SK-N-SH treated with all-trans-retinoic acid at 6 μM for 48 hours (cell line): ENCODE data around the gene BTNL9.

Experiments
- ATAC-seq: fragments of 200-7000 bp; cut with Tn5 transposase; 3 replicates; pipeline ENCODE4 v1.9.1; 2020; ENCODE audit warnings: mild to moderate bottlenecking, moderate library complexity
- ARNTL ChIP-seq: fragments of 450-650 bp; formaldehyde crosslinking; IDR thresholded peaks from 2 replicates; pipeline ENCODE4 v1.5.0; 2020; ENCODE audit warnings: low read depth, mild to moderate bottlenecking, moderate library complexity, borderline replicate concordance
- CSDC2 ChIP-seq: fragments of 250-450 bp; sonication (Bioruptor Pico); IDR thresholded peaks from 2 replicates; pipeline ENCODE4 v1.5.0; 2020; ENCODE audit warnings: mild to moderate bottlenecking, moderate library complexity
- ESRRG ChIP-seq: fragments of 250-450 bp; sonication (Bioruptor Pico); IDR thresholded peaks from 2 replicates; pipeline ENCODE4 v1.6.1; 2021; ENCODE audit warnings: mild to moderate bottlenecking
- GLIS3 ChIP-seq: fragments of 250-450 bp; sonication (Bioruptor Pico); IDR thresholded peaks from 2 replicates; pipeline ENCODE4 v1.5.0; 2020; ENCODE audit warnings: mild to moderate bottlenecking, moderate library complexity
- ISL1 ChIP-seq: fragments of 250-450 bp; sonication (Bioruptor Pico); IDR thresholded peaks from 2 replicates; pipeline ENCODE4 v2.1.2; 2022; ENCODE audit warnings: mild to moderate bottlenecking, moderate library complexity
- OSR1 ChIP-seq: fragments of 250-450 bp; sonication (Bioruptor Pico); IDR thresholded peaks from 2 replicates; pipeline ENCODE4 v1.8.0; 2022; ENCODE audit warnings: moderate library complexity, mild to moderate bottlenecking, inconsistent platforms
- PATZ1 ChIP-seq: fragments of 250-450 bp; sonication (Bioruptor Pico); IDR thresholded peaks from 2 replicates; pipeline ENCODE4 v1.8.0; 2020; ENCODE audit warnings: mild to moderate bottlenecking, moderate library complexity, borderline replicate concordance
- PPARA ChIP-seq: fragments of 250-450 bp; sonication (Bioruptor Pico); IDR thresholded peaks from 2 replicates; pipeline ENCODE4 v1.5.0; 2020; ENCODE audit warnings: mild to moderate bottlenecking, borderline replicate concordance
- RARB ChIP-seq: fragments of 250-450 bp; sonication (Bioruptor Pico); IDR thresholded peaks from 2 replicates; pipeline ENCODE4 v1.8.0; 2021; ENCODE audit warnings: mild to moderate bottlenecking, moderate library complexity
- SNAI2 ChIP-seq: fragments of 250-450 bp; sonication (Bioruptor Pico); IDR thresholded peaks from 2 replicates; pipeline ENCODE4 v1.5.0; 2020; ENCODE audit warnings: mild to moderate bottlenecking, moderate library complexity
- TCF4 ChIP-seq: fragments of 250-450 bp; sonication (Bioruptor Pico); IDR thresholded peaks from 2 replicates; pipeline ENCODE4 v1.8.0; 2021; ENCODE audit warnings: mild to moderate bottlenecking, moderate library complexity, borderline replicate concordance
- ZFP3 ChIP-seq: fragments of 250-450 bp; sonication (Bioruptor Pico); IDR thresholded peaks from 2 replicates; pipeline ENCODE4 v1.5.0; 2020; ENCODE audit warnings: mild to moderate bottlenecking, moderate library complexity
- ZFP30 ChIP-seq: fragments of 450-650 bp; formaldehyde crosslinking; IDR thresholded peaks from 2 replicates; pipeline ENCODE4 v1.5.0; 2022; ENCODE audit warnings: mild to moderate bottlenecking, moderate library complexity
- ZNF565 ChIP-seq: fragments of 450-650 bp; formaldehyde crosslinking; conservative IDR thresholded peaks from 2 replicates; pipeline ENCODE4 v1.5.0; 2020; ENCODE audit warnings: low read depth, mild to moderate bottlenecking, moderate library complexity
- ZNF70 ChIP-seq: fragments of 450-650 bp; formaldehyde crosslinking; IDR thresholded peaks from 2 replicates; pipeline ENCODE4 v1.5.0; 2020; ENCODE audit warnings: mild to moderate bottlenecking, moderate library complexity
- ZNF8 ChIP-seq: fragments of 450-650 bp; formaldehyde crosslinking; IDR thresholded peaks from 2 replicates; pipeline ENCODE4 v1.5.0; 2020; ENCODE audit warnings: mild to moderate bottlenecking, moderate library complexity
- TF ChIP-seq, protein P1 (sequence below): fragments of 250-450 bp; sonication (Bioruptor Pico); IDR thresholded peaks from 2 replicates; pipeline ENCODE4 v1.5.1; 2021; ENCODE audit warnings: mild to moderate bottlenecking, moderate library complexity
- TF ChIP-seq, protein P2 (sequence below): fragments of 250-450 bp; sonication (Bioruptor Pico); IDR thresholded peaks from 2 replicates; pipeline ENCODE4 v1.8.0; 2021; ENCODE audit warnings: low read depth, mild to moderate bottlenecking, moderate library complexity, borderline replicate concordance
- TF ChIP-seq, protein P3 (sequence below): fragments of 250-450 bp; sonication (Bioruptor Pico); IDR thresholded peaks from 2 replicates; pipeline ENCODE4 v1.5.0; 2020; ENCODE audit warnings: mild to moderate bottlenecking, moderate library complexity

Gene BTNL9

GRCh38 chr5:181027452-181028031 is 12.5 kb upstream of the BTNL9 start:
- TF ChIP-seq, protein P1, sequence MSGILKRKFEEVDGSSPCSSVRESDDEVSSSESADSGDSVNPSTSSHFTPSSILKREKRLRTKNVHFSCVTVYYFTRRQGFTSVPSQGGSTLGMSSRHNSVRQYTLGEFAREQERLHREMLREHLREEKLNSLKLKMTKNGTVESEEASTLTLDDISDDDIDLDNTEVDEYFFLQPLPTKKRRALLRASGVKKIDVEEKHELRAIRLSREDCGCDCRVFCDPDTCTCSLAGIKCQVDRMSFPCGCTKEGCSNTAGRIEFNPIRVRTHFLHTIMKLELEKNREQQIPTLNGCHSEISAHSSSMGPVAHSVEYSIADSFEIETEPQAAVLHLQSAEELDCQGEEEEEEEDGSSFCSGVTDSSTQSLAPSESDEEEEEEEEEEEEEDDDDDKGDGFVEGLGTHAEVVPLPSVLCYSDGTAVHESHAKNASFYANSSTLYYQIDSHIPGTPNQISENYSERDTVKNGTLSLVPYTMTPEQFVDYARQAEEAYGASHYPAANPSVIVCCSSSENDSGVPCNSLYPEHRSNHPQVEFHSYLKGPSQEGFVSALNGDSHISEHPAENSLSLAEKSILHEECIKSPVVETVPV = no peak
- TF ChIP-seq, protein P2, sequence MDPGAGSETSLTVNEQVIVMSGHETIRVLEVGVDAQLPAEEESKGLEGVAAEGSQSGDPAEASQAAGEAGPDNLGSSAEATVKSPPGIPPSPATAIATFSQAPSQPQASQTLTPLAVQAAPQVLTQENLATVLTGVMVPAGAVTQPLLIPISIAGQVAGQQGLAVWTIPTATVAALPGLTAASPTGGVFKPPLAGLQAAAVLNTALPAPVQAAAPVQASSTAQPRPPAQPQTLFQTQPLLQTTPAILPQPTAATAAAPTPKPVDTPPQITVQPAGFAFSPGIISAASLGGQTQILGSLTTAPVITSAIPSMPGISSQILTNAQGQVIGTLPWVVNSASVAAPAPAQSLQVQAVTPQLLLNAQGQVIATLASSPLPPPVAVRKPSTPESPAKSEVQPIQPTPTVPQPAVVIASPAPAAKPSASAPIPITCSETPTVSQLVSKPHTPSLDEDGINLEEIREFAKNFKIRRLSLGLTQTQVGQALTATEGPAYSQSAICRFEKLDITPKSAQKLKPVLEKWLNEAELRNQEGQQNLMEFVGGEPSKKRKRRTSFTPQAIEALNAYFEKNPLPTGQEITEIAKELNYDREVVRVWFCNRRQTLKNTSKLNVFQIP = no peak
- TF ChIP-seq ISL1 (CRISPR knock-in tag) = no peak
- TF ChIP-seq SNAI2 = no peak
- TF ChIP-seq ESRRG = no peak
- no peak for TF ChIP-seq TCF4 (CRISPR knock-in tag)
- ATAC-seq = no peak

DNA sequence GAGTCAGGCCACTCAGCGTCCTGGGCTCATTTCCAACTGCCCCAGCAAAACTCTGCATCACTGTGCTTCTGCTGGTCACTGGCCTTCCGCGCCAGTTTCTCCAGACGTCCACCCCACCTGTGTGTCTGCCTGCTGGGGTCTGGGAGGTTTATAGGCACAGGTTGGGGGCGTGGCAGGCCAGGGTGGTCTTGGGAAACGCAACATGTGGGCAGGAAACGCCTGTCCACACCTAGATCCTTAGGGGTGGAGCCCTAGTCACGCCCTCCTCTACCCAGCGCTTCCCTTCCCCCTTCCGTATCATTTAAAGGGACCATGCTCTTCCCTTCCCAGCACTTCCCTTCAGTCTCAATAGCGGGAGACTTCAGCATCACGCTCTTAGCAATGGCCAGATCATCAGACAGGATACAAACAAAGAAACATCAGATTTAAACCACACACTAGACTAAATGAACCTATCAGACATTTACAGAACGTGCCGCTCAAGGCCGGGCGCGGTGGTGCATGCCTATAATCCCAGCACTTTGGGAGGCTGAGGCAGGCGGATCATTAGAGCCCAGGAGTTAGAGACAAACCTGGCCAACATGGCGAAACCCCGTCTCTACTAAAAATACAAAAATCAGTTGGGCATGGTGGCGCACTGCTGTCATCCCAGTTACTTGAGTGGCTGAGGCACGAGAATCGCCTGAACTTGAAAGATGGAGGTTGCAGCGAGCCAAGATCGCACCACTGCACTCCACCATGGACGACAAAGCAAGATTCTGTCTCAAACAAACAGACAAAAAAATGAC is 11.8 kb upstream of the BTNL9 start:
- no peak for ATAC-seq
- no peak for TF ChIP-seq ZFP3 (CRISPR knock-in tag)
- TF ChIP-seq ISL1 (CRISPR knock-in tag) = no peak
- no peak for TF ChIP-seq PATZ1 (CRISPR knock-in tag)
- no peak for TF ChIP-seq ZNF8
- TF ChIP-seq, protein P1 = no peak
- no peak for TF ChIP-seq ZFP30 (CRISPR knock-in tag)
- TF ChIP-seq, protein P3, sequence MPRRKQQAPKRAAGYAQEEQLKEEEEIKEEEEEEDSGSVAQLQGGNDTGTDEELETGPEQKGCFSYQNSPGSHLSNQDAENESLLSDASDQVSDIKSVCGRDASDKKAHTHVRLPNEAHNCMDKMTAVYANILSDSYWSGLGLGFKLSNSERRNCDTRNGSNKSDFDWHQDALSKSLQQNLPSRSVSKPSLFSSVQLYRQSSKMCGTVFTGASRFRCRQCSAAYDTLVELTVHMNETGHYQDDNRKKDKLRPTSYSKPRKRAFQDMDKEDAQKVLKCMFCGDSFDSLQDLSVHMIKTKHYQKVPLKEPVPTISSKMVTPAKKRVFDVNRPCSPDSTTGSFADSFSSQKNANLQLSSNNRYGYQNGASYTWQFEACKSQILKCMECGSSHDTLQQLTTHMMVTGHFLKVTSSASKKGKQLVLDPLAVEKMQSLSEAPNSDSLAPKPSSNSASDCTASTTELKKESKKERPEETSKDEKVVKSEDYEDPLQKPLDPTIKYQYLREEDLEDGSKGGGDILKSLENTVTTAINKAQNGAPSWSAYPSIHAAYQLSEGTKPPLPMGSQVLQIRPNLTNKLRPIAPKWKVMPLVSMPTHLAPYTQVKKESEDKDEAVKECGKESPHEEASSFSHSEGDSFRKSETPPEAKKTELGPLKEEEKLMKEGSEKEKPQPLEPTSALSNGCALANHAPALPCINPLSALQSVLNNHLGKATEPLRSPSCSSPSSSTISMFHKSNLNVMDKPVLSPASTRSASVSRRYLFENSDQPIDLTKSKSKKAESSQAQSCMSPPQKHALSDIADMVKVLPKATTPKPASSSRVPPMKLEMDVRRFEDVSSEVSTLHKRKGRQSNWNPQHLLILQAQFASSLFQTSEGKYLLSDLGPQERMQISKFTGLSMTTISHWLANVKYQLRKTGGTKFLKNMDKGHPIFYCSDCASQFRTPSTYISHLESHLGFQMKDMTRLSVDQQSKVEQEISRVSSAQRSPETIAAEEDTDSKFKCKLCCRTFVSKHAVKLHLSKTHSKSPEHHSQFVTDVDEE (CRISPR knock-in tag) = no peak
- no peak for TF ChIP-seq SNAI2
- no peak for TF ChIP-seq PPARA (CRISPR knock-in tag)
- no peak for TF ChIP-seq ARNTL (CRISPR knock-in tag)
- TF ChIP-seq OSR1 (CRISPR knock-in tag) = no peak
- TF ChIP-seq ZNF70 = no peak

DNA sequence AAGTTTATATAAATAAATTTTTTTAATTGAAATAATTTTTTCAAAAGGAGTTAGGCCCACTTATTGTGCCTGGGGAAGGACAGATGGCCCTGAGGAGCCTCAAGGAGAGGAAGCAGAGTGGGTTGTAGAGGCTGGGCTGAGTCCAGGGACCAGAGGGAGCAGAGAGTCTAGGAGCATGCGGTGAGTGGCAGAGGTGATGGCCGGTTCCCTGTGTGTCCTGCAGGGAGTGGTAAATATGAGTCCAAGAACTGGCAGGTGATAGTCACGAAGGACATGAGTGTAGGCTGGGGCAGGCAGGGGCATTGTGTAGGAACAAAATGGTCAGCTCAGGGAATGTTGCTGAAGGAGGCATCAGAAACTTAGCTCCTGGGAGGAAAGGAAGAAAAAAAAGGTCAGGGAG is 8.3 kb upstream of the BTNL9 start:
- ATAC-seq = no peak
- TF ChIP-seq TCF4 (CRISPR knock-in tag) (no peak), ZNF565 (CRISPR knock-in tag) (no peak), GLIS3 (CRISPR knock-in tag) (no peak), ISL1 (CRISPR knock-in tag) (no peak), RARB (CRISPR knock-in tag) (no peak), CSDC2 (CRISPR knock-in tag) (no peak), PPARA (CRISPR knock-in tag) (no peak)
- TF ChIP-seq, protein P2 = no peak
- TF ChIP-seq, protein P1 = no peak
- TF ChIP-seq, protein P3 (CRISPR knock-in tag) = no peak
